Liver (tissue), 9 donors: ENCODE measurements around the gene ECSIT. TPM values are rescaled to one million over a fixed set of nuclear protein-coding genes. Genes with fewer than 3 reads are reported as not detected.

Experiments used
- DNase-seq: peaks from one replicate; pipeline ENCODE4 v3.0.0-alpha.2; 2017; ENCODE audit warnings: low spot score
- H3K27ac ChIP-seq, 2 donors: one replicate each; pipeline ENCODE4 v1.7.0; 2013; ENCODE audit warnings: inconsistent platforms in 2 of 2, low read length in 2 of 2, control low read depth in 1 of 2, low read depth in 1 of 2, mild to moderate bottlenecking in 1 of 2
- H3K27me3 ChIP-seq, 4 donors: one replicate each; pipeline versions ENCODE4 v1.6.1 to v1.7.0; 2013; ENCODE audit warnings: low read length in 3 of 4, inconsistent platforms in 1 of 4, mild to moderate bottlenecking in 1 of 4, moderate library complexity in 1 of 4; ENCODE audit not compliant: control insufficient read depth in 4 of 4, insufficient read depth in 4 of 4
- H3K36me3 ChIP-seq, 4 donors: one replicate each; pipeline versions ENCODE4 v1.6.1 to v1.7.0; 2013; ENCODE audit warnings: low read length in 3 of 4, mild to moderate bottlenecking in 3 of 4, low read depth in 1 of 4, moderate library complexity in 1 of 4; ENCODE audit not compliant: control insufficient read depth in 4 of 4, insufficient read depth in 3 of 4
- H3K4me1 ChIP-seq, 4 donors: one replicate each; pipeline versions ENCODE4 v1.6.1 to v1.7.0; 2013; ENCODE audit warnings: low read length in 3 of 4, mild to moderate bottlenecking in 3 of 4, moderate library complexity in 1 of 4; ENCODE audit not compliant: control insufficient read depth in 4 of 4, insufficient read depth in 4 of 4
- H3K4me3 ChIP-seq, 3 donors: one replicate each; pipeline versions ENCODE4 v1.6.1 to v1.7.0; 2013; ENCODE audit warnings: low read length in 3 of 3, control low read depth in 1 of 3, low read depth in 1 of 3, mild to moderate bottlenecking in 1 of 3
- H3K9ac ChIP-seq, 2 donors: one replicate each; pipeline ENCODE4 v1.7.0; 2013; ENCODE audit warnings: low read length in 2 of 2, mild to moderate bottlenecking in 2 of 2, moderate library complexity in 2 of 2, control low read depth in 1 of 2, low read depth in 1 of 2
- H3K9me3 ChIP-seq, 4 donors: one replicate each; pipeline versions ENCODE4 v1.6.1 to v1.7.0; 2013; ENCODE audit warnings: low read length in 3 of 4; ENCODE audit not compliant: control insufficient read depth in 4 of 4
- EGR1 ChIP-seq, 2 donors: IDR thresholded peaks; 2 replicates each; pipeline ENCODE4 v1.6.1; 2016 to 2018; ENCODE audit warnings: antibody characterized with exemption in 2 of 2, low read depth in 2 of 2
- FOXA2 ChIP-seq: IDR thresholded peaks from 2 replicates; pipeline ENCODE4 v1.6.1; 2016; ENCODE audit warnings: antibody characterized with exemption
- HNF4G ChIP-seq: IDR thresholded peaks from 2 replicates; pipeline ENCODE4 v1.6.1; 2016; ENCODE audit warnings: antibody characterized with exemption
- JUND ChIP-seq, 2 donors: IDR thresholded peaks; 2 replicates each; pipeline ENCODE4 v1.6.1; 2016; ENCODE audit warnings: antibody characterized with exemption in 2 of 2
- MAX ChIP-seq: IDR thresholded peaks from 2 replicates; pipeline ENCODE4 v1.6.1; 2016; ENCODE audit warnings: antibody characterized with exemption
- NR2F2 ChIP-seq: IDR thresholded peaks from 2 replicates; pipeline ENCODE4 v1.6.1; 2016; ENCODE audit warnings: antibody characterized with exemption
- RAD21 ChIP-seq, 2 donors: IDR thresholded peaks; 2 replicates each; pipeline ENCODE4 v1.6.1; 2016; ENCODE audit warnings: antibody characterized with exemption in 2 of 2, mild to moderate bottlenecking in 2 of 2
- REST ChIP-seq: IDR thresholded peaks from 2 replicates; pipeline ENCODE4 v1.6.1; 2016; ENCODE audit warnings: antibody characterized with exemption, mild to moderate bottlenecking
- TAF1 ChIP-seq: conservative IDR thresholded peaks from 2 replicates; pipeline ENCODE4 v1.6.1; 2016; ENCODE audit warnings: antibody characterized with exemption, mild to moderate bottlenecking
- YY1 ChIP-seq: IDR thresholded peaks from 2 replicates; pipeline ENCODE4 v1.6.1; 2016; ENCODE audit warnings: antibody characterized with exemption, mild to moderate bottlenecking
- WGBS: extraction: QIAGEN DNeasy Blood & Tissue Kit; methylation state at CpG from one replicate; pipeline ENCODE4 v1.1.7; 2013; 5-methylcytosine and 5-hydroxymethylcytosine counted together
- polyA plus RNA-seq, 2 donors: library from polyadenylated mRNA; stranded (reverse) in 1 of 2; unstranded in 1 of 2; fragments of 200-250 nt in 1 of 2; fragments of >200 nt in 1 of 2; fragmentation: Nextera tagmentation in 1 of 2; extraction: Ambion mirVana in 1 of 2; gene quantifications; one replicate each; pipeline versions ENCODE4 v1.2.1 to v1.2.3, GENCODE V29; 2013 to 2015
- total RNA-seq, 2 donors: library from RNA; depleted of rRNA; stranded (reverse); fragments of >200 nt; gene quantifications; one replicate each; pipeline ENCODE4 v1.2.3, GENCODE V29; 2014
- donor health status: healthy.
- donor health status: healthy.
- donor health status: healthy.
- donor health status: healthy.
- donor health status: healthy.

Gene ECSIT
- total and polyA plus RNA-seq, 4 donors, result 20.5 to 37.4 (median 31.0) TPM

- TF ChIP-seq REST, result no peak
- no peak for TF ChIP-seq FOXA2
- TF ChIP-seq YY1, result no peak
- TF ChIP-seq HNF4G, result no peak
- TF ChIP-seq RAD21 (IDR thresholded peaks at IDR 0.05), result no peak
- TF ChIP-seq MAX, result no peak
- TF ChIP-seq JUND (IDR thresholded peaks at IDR 0.05), result no peak
- no peak for TF ChIP-seq TAF1
- TF ChIP-seq EGR1 (IDR thresholded peaks at IDR 0.05; ENCODE audit: low read depth in 2 of 2), result no peak
These were observed 11.7 kb upstream of the ECSIT start (continued) for GRCh38 chr19:11540645-11541044.

GRCh38 chr19:11539495-11540365 lies 10.8 kb upstream of the ECSIT start:
- TF ChIP-seq HNF4G (no peak), JUND (IDR thresholded peaks at IDR 0.05) (no peak), NR2F2 (no peak)
- Histone ChIP-seq H3K27me3 (peaks cover 0 to 5% (median 1%) of the 10 kb centered on the region in 4 donors), H3K9me3 (no peaks in the 10 kb centered on the region), H3K27ac (no peak overlapping the region), H3K9ac (no peak overlapping the region), H3K4me1 (peaks cover 0 to 3% (median 3%) of the 10 kb centered on the region in 4 donors), H3K36me3 (no peaks in the 10 kb centered on the region), H3K4me3 (no peak overlapping the region)
- no peak for DNase-seq
- WGBS, result 15% methylated on average over 36 of the region's 36 CpGs

- no peak for DNase-seq
- Histone ChIP-seq H3K4me1 (peaks cover 0 to 3% (median 3%) of the 10 kb centered on the region in 4 donors), H3K9me3 (no peaks in the 10 kb centered on the region), H3K9ac (no peak within 1 kb of the TSS), H3K36me3 (no peaks in the 10 kb centered on the region), H3K4me3 (no peak within 1 kb of the TSS), H3K27ac (no peak within 1 kb of the TSS), H3K27me3 (peaks cover 0 to 5% (median 1%) of the 10 kb centered on the region in 4 donors)
- 43% methylated on average over 21 of the region's 21 CpGs for WGBS
- TF ChIP-seq JUND (IDR thresholded peaks at IDR 0.05) (peak in 1 of 2 donors; percentile 24), TAF1 (no peak)
These were observed 9.5 kb upstream of the ECSIT start, which contains the start of gene CNN1 for GRCh38 chr19:11538232-11539036. Gene CNN1, plus strand, starts transcription at chr19:11538851. Its CDS starts 77 bp downstream, at chr19:11538928.
